Breast epithelium (tissue), 3 donors: ENCODE measurements around the gene DGKB.

Source experiments
- POLR2A ChIP-seq: fragments of 450-650 bp; IDR thresholded peaks from one replicate; pipeline ENCODE4 v1.6.1; 2016; ENCODE audit warnings: antibody characterized with exemption, mild to moderate bottlenecking, moderate library complexity
- POLR2AphosphoS5 ChIP-seq, 3 donors: sonication (generic); formaldehyde crosslinking; IDR thresholded peaks; one replicate each; pipeline ENCODE4 v1.6.1; 2017; ENCODE audit warnings: antibody characterized with exemption in 3 of 3
- TF ChIP-seq, protein P1 (sequence below), 3 donors: fragments of 450-650 bp; IDR thresholded peaks; one replicate each; pipeline ENCODE4 v1.5.1; 2016 to 2017; ENCODE audit warnings: antibody characterized with exemption in 3 of 3, mild to moderate bottlenecking in 3 of 3, moderate library complexity in 3 of 3

GRCh38 chr7:14147532-14147931 is 755.0 kb downstream of the DGKB start:
- TF ChIP-seq, protein P1, sequence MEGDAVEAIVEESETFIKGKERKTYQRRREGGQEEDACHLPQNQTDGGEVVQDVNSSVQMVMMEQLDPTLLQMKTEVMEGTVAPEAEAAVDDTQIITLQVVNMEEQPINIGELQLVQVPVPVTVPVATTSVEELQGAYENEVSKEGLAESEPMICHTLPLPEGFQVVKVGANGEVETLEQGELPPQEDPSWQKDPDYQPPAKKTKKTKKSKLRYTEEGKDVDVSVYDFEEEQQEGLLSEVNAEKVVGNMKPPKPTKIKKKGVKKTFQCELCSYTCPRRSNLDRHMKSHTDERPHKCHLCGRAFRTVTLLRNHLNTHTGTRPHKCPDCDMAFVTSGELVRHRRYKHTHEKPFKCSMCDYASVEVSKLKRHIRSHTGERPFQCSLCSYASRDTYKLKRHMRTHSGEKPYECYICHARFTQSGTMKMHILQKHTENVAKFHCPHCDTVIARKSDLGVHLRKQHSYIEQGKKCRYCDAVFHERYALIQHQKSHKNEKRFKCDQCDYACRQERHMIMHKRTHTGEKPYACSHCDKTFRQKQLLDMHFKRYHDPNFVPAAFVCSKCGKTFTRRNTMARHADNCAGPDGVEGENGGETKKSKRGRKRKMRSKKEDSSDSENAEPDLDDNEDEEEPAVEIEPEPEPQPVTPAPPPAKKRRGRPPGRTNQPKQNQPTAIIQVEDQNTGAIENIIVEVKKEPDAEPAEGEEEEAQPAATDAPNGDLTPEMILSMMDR (IDR thresholded peaks at IDR 0.05) = no peak
- TF ChIP-seq POLR2AphosphoS5 (IDR thresholded peaks at IDR 0.05) (no peak), POLR2A (no peak)
